Stimulated activated naive CD8-positive, alpha-beta T cell treated with anti-CD3 and anti-CD28 coated beads, Interleukin-15, Interleukin-2, amounts not matched to agents 100 ng/mL and 50 ng/mL, for 24 hours (primary cell): ENCODE measurements around the gene NOX4.

Source experiments
- H3K27ac Mint-ChIP-seq: one replicate; pipeline ENCODE4 v1.8.0; 2021; ENCODE audit warnings: mild to moderate bottlenecking, mixed read lengths
- H3K27me3 Mint-ChIP-seq: one replicate; pipeline ENCODE4 v1.8.0; 2021; ENCODE audit warnings: mixed read lengths
- H3K36me3 Mint-ChIP-seq: one replicate; pipeline ENCODE4 v1.8.0; 2021; ENCODE audit warnings: low read depth, mixed read lengths
- H3K4me1 Mint-ChIP-seq: one replicate; pipeline ENCODE4 v1.8.0; 2021; ENCODE audit warnings: low read depth, mixed read lengths
- H3K4me3 Mint-ChIP-seq: one replicate; pipeline ENCODE4 v1.8.0; 2021; ENCODE audit warnings: mild to moderate bottlenecking, mixed read lengths
- H3K9me3 Mint-ChIP-seq: one replicate; pipeline ENCODE4 v1.8.0; 2021; ENCODE audit warnings: mixed read lengths

Gene NOX4

DNA sequence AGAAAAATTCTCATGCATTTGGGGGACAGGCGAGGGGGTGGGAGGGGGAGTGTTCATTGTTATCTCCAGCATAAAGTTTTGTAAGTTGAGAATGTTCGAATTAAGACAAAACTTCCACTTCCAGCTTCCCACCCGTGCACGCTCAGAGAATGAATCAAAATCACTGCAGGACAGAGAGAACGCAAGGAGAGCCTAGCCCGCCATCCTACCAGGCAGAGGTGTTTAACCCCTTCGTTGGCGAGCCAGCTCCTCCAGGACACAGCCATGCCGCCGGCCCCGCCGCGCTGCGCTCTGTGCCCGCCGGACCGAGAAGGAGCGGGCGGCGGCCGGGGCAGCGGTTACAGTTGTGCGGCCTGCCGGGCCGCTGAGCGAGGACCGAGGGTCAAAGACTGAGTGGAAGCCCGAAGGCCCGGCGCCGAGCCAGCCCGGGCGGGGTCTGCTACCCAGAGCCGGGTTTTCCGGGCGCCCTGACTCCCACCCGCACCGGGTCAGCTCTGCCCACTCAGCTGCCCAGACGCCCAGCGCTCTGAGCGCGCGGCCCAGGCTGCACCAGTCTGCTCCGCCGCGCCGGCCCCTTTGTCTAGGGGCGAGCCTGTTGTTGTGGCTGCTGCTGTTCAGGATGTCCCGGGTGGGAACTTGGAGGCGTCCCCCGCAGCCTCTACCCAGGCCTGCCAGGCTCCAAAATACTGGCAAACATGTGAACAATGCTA, at the start of gene NOX4:
Gene NOX4 (minus strand): TSS at position 395 of the 710 bp plus-strand sequence. CDS start 129 bp downstream, at position 266.
- H3K9me3 Mint-ChIP-seq = no peaks in the 10 kb centered on the region
- H3K4me3 Mint-ChIP-seq = no peak within 1 kb of the TSS
- peaks cover 31% of the 10 kb centered on the region for H3K27me3 Mint-ChIP-seq

DNA sequence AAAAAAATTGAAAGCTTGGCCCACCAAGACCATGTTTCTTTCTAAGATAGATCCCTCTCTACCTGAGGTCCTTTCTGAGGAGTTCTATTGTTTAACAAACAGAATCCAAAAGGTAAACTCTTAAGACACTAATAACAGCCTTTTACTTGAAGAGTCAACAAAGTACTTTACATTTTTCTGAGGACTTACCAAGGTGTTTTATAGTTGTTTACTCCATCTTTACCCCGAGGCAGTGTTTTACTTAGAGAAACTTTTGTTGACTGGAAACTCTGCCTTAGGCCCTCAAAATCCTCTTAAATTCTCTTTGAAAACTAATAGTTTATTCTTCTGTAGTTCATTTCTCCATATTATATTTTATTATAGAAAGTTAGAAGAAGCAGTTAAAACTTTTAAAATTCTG, 49.7 kb upstream of the NOX4 start:
- H3K27ac Mint-ChIP-seq = no peak overlapping the region
- H3K4me1 Mint-ChIP-seq = no peaks in the 10 kb centered on the region
- H3K27me3 Mint-ChIP-seq = no peaks in the 10 kb centered on the region
- peaks cover 7% of the 10 kb centered on the region for H3K9me3 Mint-ChIP-seq
- no peaks in the 10 kb centered on the region for H3K36me3 Mint-ChIP-seq
- no peak overlapping the region for H3K4me3 Mint-ChIP-seq

More for the DNA sequence above, at the start of gene NOX4:
- H3K4me1 Mint-ChIP-seq = no peaks in the 10 kb centered on the region
- no peak within 1 kb of the TSS for H3K27ac Mint-ChIP-seq
- H3K36me3 Mint-ChIP-seq = no peaks in the 10 kb centered on the region

DNA sequence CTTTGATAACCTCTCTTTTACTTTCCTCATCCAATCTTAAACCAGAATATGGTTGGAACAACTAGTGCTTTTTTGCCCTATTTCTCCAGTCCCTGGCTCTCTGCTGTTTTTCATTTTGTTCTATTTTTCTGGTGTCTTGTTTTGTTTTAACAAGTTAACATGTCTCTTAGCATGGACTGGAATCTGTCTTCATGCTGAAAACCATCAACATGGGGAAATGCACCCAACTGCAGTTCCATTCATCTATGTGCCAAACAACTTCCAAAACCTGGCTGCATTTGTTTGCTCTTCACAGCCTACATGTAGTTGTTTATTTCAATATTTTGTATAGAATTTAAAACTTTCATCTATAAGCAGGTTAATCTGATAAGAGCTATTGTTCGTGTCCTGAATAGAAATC, 46.8 kb upstream of the NOX4 start:
- H3K27ac Mint-ChIP-seq = no peak overlapping the region
- no peaks in the 10 kb centered on the region for H3K4me1 Mint-ChIP-seq
- peaks cover 7% of the 10 kb centered on the region for H3K9me3 Mint-ChIP-seq
- no peaks in the 10 kb centered on the region for H3K36me3 Mint-ChIP-seq
- no peak overlapping the region for H3K4me3 Mint-ChIP-seq
- no peaks in the 10 kb centered on the region for H3K27me3 Mint-ChIP-seq

DNA sequence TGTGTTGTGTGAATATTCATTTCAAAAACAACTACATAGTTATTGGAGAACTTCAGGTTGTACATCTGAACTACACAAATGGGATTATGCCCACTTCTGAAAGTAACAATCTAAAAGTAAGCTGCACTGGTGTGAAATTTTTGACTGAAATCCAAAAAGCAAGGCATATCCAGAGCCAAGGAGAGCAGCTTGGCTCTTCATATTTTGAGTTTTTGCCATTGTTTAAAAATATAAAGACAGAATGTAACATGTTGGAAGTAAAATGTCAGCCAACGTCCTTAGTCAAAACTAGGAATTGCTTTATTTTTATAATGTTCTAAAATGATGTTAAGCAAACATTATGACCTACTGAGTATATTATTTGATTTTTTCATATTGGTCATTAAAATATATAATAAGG, 45.8 kb upstream of the NOX4 start:
- H3K36me3 Mint-ChIP-seq = no peaks in the 10 kb centered on the region
- H3K27me3 Mint-ChIP-seq = no peaks in the 10 kb centered on the region
- H3K4me3 Mint-ChIP-seq = no peak overlapping the region
- H3K4me1 Mint-ChIP-seq = no peaks in the 10 kb centered on the region
- no peak overlapping the region for H3K27ac Mint-ChIP-seq
- peaks cover 7% of the 10 kb centered on the region for H3K9me3 Mint-ChIP-seq

DNA sequence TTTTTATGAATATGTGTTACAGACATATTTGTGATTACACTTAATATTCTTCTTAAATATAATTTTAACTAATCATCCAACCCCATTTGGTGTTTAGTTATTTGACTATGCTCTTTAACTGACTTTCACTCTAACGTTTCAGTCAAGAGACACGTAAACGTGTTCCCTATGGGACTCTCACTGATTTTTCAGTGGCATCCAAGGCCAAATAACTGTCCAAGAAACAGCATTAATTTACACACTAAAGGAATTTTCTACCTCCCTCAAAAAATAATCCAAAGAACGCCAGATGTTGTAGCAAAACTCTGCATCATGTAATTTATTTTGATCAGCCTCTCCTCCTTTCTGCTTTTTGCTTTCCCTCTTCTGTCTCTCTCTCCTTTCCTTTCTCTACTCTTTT, 44.0 kb upstream of the NOX4 start:
- Mint-ChIP-seq H3K27ac (no peak overlapping the region), H3K4me1 (no peaks in the 10 kb centered on the region), H3K4me3 (no peak overlapping the region), H3K27me3 (no peaks in the 10 kb centered on the region), H3K36me3 (no peaks in the 10 kb centered on the region), H3K9me3 (peaks cover 7% of the 10 kb centered on the region)

DNA sequence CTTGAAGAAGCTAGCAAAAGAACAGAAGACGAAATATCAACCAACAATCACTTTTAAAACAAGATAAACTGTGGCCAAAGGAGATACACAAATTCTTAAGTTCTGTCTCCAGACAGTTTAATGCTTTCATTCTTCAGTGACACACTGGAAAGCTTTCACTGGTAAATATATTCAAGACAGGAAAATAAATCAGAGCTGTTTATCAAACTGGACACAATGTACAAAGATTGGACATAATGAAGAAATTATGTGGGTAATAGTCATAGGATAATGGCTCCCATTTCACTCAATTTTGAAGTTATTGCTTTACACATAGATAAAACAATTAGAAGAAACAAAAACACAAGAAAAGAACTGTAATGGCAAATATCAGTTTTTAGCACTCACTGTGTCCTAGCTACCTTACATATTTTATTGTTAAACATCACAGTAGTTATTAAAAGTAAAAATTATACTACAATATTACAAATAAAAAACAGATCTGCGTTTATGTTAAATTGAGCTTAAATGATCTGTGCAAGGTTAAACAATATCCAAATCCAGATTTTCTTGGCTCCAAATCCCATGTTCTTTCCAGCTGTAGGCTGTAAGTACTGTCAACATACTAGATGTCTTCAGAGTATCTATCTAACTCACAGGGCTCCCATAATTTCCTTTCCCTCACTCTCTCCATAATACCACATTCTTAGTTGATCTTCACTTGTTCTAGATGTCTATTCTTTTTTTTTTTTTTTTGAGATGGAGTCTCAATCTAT, 38.6 kb upstream of the NOX4 start:
- Mint-ChIP-seq H3K9me3 (no peaks in the 10 kb centered on the region), H3K4me3 (no peak overlapping the region), H3K27ac (no peak overlapping the region), H3K36me3 (no peaks in the 10 kb centered on the region), H3K27me3 (no peaks in the 10 kb centered on the region), H3K4me1 (no peaks in the 10 kb centered on the region)

DNA sequence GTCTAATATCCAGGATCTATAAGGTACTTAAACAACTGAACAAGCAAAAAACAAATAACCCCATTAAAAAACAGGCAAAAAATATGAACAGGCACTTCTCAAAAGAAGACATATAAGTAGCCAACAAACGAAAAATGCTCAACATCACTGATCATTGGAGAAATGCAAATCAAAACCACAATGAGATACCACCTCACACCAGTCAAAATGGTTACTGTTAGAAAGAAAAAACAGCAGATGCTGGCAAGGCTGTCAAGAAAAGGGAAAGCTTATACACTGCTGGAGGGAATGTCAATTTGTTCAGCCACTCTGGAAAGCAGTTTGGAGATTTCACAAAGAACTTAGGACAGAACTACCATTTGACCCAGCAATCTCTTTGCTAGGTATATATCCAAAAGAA, 30.6 kb upstream of the NOX4 start:
- H3K27ac Mint-ChIP-seq = no peak overlapping the region
- H3K9me3 Mint-ChIP-seq = no peaks in the 10 kb centered on the region
- H3K36me3 Mint-ChIP-seq = no peaks in the 10 kb centered on the region
- no peaks in the 10 kb centered on the region for H3K4me1 Mint-ChIP-seq
- no peak overlapping the region for H3K4me3 Mint-ChIP-seq
- no peaks in the 10 kb centered on the region for H3K27me3 Mint-ChIP-seq

DNA sequence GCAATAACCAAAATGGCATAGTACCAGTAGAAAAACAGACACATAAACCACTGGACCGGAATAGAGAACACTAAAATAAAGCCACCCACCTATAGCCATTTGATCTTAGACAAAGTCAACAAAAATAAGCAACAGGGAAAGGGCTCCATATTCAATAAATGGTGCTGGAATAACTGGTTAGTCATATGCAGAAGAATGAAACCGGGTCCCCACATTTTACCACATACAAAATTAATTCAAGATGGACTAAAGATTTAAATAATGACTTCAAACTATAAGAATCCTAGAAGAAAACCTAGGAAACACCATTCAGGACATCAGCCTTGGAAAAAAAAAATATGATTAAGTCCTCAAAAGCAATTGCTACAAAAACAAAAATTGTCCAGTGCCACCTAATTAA, 30.1 kb upstream of the NOX4 start:
- no peaks in the 10 kb centered on the region for H3K4me1 Mint-ChIP-seq
- no peak overlapping the region for H3K27ac Mint-ChIP-seq
- no peaks in the 10 kb centered on the region for H3K27me3 Mint-ChIP-seq
- H3K36me3 Mint-ChIP-seq = no peaks in the 10 kb centered on the region
- H3K4me3 Mint-ChIP-seq = no peak overlapping the region
- no peaks in the 10 kb centered on the region for H3K9me3 Mint-ChIP-seq

DNA sequence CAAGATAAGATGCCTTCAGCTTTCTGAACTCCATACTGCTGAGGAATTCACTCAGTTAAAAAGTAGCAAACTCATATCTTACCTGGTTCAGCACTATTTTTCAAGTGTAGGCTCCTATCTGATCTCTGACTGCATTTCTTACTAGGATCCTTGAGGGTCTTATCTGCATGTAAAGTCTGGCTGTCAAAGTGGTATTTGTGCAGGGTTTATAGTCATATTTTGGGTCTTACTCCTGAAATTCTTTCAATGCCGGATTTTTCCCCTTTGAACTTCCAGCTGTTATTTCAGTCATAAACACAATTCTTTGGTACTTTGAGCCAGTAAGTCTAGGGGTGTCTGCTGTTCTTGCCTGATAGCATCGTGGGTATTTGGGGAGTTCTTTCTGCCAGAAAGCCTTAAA, 25.3 kb upstream of the NOX4 start:
- no peaks in the 10 kb centered on the region for H3K27me3 Mint-ChIP-seq
- no peaks in the 10 kb centered on the region for H3K36me3 Mint-ChIP-seq
- H3K27ac Mint-ChIP-seq = no peak overlapping the region
- H3K4me1 Mint-ChIP-seq = no peaks in the 10 kb centered on the region
- H3K9me3 Mint-ChIP-seq = no peaks in the 10 kb centered on the region
- no peak overlapping the region for H3K4me3 Mint-ChIP-seq

DNA sequence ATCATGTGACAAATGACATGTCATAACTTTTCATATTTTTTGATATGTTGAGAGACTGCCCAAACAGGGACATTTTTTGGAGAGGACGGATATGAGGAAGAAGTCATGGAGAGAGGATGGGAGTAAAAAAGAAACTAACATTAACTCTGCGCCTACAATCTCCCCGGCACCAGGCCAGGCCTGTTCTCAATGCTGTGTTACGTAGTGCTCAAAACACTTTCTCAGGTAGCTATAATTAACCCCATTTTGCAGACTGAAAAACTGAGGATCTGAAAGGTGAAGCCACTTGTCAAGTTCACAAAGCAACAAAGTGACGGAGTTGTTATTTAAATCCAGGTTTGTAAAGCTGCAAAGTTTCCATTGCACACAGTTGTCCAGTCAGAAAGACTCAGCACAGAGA, 17.4 kb upstream of the NOX4 start:
- Mint-ChIP-seq H3K9me3 (no peaks in the 10 kb centered on the region), H3K27ac (no peak overlapping the region), H3K36me3 (no peaks in the 10 kb centered on the region), H3K27me3 (no peaks in the 10 kb centered on the region), H3K4me3 (no peak overlapping the region), H3K4me1 (no peaks in the 10 kb centered on the region)

DNA sequence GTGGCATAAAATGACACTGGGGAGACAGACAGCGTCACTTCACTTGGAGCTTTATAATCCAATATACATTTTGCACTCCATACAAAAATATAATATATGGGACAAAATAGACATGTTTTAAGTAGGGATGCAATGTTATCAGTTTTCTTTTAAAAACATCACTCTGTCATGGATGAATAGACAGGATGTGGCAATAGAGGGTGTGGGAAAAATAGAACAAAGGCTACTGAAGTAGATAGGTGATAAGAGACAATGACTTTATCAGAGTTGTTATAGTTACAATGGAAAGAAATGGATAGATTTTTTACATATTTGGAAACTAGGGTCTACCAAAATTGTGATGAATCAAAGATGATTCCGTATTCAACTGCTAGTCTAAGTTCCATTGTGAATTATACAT, 13.1 kb upstream of the NOX4 start:
- H3K36me3 Mint-ChIP-seq = no peaks in the 10 kb centered on the region
- no peak overlapping the region for H3K27ac Mint-ChIP-seq
- H3K4me3 Mint-ChIP-seq = no peak overlapping the region
- H3K4me1 Mint-ChIP-seq = no peaks in the 10 kb centered on the region
- H3K9me3 Mint-ChIP-seq = no peaks in the 10 kb centered on the region
- no peaks in the 10 kb centered on the region for H3K27me3 Mint-ChIP-seq

DNA sequence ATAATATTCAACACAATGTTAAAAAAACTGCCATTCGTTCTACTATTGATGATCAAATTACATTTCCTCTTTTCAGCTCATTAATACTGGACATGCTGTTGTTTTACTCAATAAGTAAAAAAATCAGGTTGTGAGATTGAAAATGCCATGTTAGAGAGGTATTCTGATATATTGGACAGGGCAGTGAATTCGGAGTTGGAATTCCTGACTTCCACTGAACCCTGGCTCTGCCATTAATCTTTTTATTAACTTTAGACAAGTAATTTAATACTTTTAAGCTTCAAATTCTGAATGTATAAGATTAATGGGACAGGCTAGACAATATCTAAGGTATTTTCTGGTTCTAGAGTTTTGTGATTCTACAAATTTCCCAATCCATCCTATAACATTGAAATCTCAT, 12.2 kb upstream of the NOX4 start:
- no peak overlapping the region for H3K27ac Mint-ChIP-seq

DNA sequence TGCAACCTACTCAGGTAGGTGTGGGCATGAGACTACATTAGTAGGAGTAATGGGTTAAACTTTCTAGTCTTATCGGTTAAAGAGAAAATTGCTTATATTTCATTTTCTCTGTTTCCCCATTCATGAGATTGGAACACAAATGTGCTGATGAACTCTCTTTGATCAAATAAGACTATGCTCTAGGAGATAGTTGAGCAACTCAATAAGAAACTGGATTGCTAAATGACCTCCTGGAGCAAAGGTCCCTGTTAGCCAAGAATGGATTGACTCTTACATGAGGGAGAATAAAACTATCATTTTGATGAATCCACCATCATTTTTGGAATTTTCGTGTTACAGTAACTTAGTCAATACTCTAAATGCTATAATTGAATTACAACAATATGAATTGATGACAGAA, 11.1 kb upstream of the NOX4 start:
- H3K27me3 Mint-ChIP-seq = no peaks in the 10 kb centered on the region
- no peaks in the 10 kb centered on the region for H3K4me1 Mint-ChIP-seq
- no peaks in the 10 kb centered on the region for H3K36me3 Mint-ChIP-seq
- no peak overlapping the region for H3K4me3 Mint-ChIP-seq
- H3K27ac Mint-ChIP-seq = no peak overlapping the region
- H3K9me3 Mint-ChIP-seq = no peaks in the 10 kb centered on the region

More for the DNA sequence above, 12.2 kb upstream of the NOX4 start:
- H3K4me1 Mint-ChIP-seq = no peaks in the 10 kb centered on the region
- H3K36me3 Mint-ChIP-seq = no peaks in the 10 kb centered on the region
- no peaks in the 10 kb centered on the region for H3K9me3 Mint-ChIP-seq
- no peaks in the 10 kb centered on the region for H3K27me3 Mint-ChIP-seq
- no peak overlapping the region for H3K4me3 Mint-ChIP-seq

DNA sequence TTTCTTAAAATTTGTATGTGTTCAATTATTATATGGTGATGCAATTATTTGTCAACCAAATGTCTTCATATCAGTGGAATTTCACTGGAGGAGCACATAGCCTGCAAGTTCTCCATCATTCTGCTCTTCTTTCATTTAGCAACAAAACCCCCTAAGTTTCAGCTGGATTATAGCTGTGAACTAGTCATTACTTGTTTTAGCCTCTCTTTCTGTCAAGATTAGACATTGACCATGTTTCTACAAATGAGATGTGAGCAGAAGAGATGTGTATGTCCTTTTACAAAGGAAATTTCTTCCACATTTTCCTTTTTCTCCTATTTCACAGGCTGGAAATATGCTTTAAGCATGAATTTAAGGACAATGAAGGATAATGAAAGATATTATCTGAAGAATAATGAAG, 9.2 kb upstream of the NOX4 start:
- Mint-ChIP-seq H3K4me3 (no peak overlapping the region), H3K9me3 (no peaks in the 10 kb centered on the region), H3K27ac (no peak overlapping the region), H3K4me1 (no peaks in the 10 kb centered on the region), H3K27me3 (no peaks in the 10 kb centered on the region), H3K36me3 (no peaks in the 10 kb centered on the region)

DNA sequence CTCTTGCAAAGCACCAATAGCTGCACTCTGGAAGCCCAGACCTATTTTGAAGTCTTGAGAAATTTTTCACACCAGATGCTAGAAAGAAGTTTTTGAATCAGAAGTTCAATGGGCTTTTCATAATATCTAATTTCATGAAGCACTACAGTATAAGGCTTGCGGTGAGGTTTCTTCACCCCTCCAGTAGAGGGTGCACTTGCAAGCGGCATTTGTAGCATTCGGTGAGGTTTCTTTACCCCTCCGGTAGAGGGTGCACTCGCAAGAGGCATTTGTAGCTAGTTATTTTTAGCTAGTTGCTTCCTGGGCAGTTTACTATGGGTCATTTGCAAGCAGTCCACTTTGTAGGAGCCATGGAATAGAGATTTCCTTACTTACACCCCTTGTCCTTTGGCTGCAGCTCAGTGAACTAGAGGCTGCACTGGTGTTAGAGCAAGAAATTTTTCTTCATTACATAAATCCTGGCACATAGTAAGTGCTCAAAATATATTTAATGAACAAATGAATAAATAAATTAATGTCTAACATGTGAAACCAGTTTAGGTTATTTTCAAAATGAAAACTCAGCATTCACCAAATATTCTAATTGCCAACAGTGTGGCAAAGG, 7.8 kb upstream of the NOX4 start:
- H3K4me1 Mint-ChIP-seq = no peaks in the 10 kb centered on the region
- H3K36me3 Mint-ChIP-seq = no peaks in the 10 kb centered on the region
- H3K4me3 Mint-ChIP-seq = no peak overlapping the region
- H3K27ac Mint-ChIP-seq = no peak overlapping the region
- H3K9me3 Mint-ChIP-seq = no peaks in the 10 kb centered on the region
- H3K27me3 Mint-ChIP-seq = no peaks in the 10 kb centered on the region
